ENCODE data around the gene MLEC. TPM values are rescaled to one million over a fixed set of nuclear protein-coding genes. Genes with fewer than 3 reads are reported as not detected.

The MLEC gene
- total and polyA plus RNA-seq, 9 of the 15 experiments (the other 6 are each of a cell fraction or from before 2014, with no cell fraction given), result 18.5 to 108 (median 57.8) TPM

DNA sequence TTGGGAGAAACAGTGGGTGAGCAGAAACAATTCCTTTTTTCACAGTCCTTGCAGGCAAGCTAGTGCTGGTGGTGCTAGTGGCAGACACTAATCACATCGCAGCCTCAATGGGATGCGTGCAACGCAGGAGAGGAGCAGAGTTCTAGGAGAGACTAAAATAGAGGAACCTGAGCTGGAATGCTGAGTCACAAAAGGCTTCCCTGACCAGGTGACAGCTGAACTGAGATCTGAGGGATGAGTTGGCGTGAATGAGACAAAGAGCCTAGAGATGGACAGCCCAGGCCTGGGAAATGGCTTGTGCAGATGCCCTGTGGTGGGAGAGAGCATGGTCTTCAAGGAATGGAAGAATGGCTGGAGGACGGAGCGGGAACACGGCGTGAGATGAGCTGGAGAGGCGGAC is 64.4 kb downstream of the MLEC start (continued):
- TF ChIP-seq MIER1 (IDR thresholded peaks at IDR 0.05; ENCODE audit: low read depth) (no peak), E2F3 (CRISPR knock-in tag; IDR thresholded peaks at IDR 0.05) (no peak), PHB (CRISPR knock-in tag; IDR thresholded peaks at IDR 0.05) (no peak), ZNF232 (CRISPR knock-in tag; IDR thresholded peaks at IDR 0.05) (no peak), MAFG (tag; conservative IDR thresholded peaks at IDR 0.05) (peak; percentile 60), HIVEP1 (CRISPR knock-in tag; IDR thresholded peaks at IDR 0.05) (no peak), PTTG1 (tag; IDR thresholded peaks at IDR 0.05; ENCODE audit: low read depth) (no peak), C11orf30 (IDR thresholded peaks at IDR 0.05; ENCODE audit: low read depth) (peak; percentile 82), IFI16 (CRISPR knock-in tag; IDR thresholded peaks at IDR 0.05) (no peak), NCOA1 (IDR thresholded peaks at IDR 0.05; ENCODE audit: low read depth) (no peak), KLF6 (CRISPR knock-in tag; IDR thresholded peaks at IDR 0.05; ENCODE audit: borderline replicate concordance) (no peak), U2AF1 (optimal IDR thresholded peaks at IDR 0.05; ENCODE audit: low read depth, low read length) (no peak), ZNF263 (CRISPR knock-in tag; IDR thresholded peaks at IDR 0.05; ENCODE audit: borderline replicate concordance) (no peak), SMARCE1 (IDR thresholded peaks at IDR 0.05) (0 out of 2 replicates have a peak, but pooled peaks have one; percentile 15), BRCA1 (IDR thresholded peaks at IDR 0.05) (no peak), BRCA1 (CRISPR knock-in tag; IDR thresholded peaks at IDR 0.05) (no peak), GATAD2A (IDR thresholded peaks at IDR 0.05) (no peak), ZNF140 (CRISPR knock-in tag; IDR thresholded peaks at IDR 0.05) (no peak), NCOR1 (IDR thresholded peaks at IDR 0.05) (no peak)
- TF ChIP-seq, protein P1, sequence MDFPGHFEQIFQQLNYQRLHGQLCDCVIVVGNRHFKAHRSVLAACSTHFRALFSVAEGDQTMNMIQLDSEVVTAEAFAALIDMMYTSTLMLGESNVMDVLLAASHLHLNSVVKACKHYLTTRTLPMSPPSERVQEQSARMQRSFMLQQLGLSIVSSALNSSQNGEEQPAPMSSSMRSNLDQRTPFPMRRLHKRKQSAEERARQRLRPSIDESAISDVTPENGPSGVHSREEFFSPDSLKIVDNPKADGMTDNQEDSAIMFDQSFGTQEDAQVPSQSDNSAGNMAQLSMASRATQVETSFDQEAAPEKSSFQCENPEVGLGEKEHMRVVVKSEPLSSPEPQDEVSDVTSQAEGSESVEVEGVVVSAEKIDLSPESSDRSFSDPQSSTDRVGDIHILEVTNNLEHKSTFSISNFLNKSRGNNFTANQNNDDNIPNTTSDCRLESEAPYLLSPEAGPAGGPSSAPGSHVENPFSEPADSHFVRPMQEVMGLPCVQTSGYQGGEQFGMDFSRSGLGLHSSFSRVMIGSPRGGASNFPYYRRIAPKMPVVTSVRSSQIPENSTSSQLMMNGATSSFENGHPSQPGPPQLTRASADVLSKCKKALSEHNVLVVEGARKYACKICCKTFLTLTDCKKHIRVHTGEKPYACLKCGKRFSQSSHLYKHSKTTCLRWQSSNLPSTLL (IDR thresholded peaks at IDR 0.05), result no peak
- TF ChIP-seq, protein P2, sequence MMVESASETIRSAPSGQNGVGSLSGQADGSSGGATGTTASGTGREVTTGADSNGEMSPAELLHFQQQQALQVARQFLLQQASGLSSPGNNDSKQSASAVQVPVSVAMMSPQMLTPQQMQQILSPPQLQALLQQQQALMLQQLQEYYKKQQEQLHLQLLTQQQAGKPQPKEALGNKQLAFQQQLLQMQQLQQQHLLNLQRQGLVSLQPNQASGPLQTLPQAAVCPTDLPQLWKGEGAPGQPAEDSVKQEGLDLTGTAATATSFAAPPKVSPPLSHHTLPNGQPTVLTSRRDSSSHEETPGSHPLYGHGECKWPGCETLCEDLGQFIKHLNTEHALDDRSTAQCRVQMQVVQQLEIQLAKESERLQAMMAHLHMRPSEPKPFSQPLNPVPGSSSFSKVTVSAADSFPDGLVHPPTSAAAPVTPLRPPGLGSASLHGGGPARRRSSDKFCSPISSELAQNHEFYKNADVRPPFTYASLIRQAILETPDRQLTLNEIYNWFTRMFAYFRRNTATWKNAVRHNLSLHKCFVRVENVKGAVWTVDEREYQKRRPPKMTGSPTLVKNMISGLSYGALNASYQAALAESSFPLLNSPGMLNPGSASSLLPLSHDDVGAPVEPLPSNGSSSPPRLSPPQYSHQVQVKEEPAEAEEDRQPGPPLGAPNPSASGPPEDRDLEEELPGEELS (CRISPR knock-in tag; IDR thresholded peaks at IDR 0.05; ENCODE audit: borderline replicate concordance), result no peak
- TF ChIP-seq, protein P3, sequence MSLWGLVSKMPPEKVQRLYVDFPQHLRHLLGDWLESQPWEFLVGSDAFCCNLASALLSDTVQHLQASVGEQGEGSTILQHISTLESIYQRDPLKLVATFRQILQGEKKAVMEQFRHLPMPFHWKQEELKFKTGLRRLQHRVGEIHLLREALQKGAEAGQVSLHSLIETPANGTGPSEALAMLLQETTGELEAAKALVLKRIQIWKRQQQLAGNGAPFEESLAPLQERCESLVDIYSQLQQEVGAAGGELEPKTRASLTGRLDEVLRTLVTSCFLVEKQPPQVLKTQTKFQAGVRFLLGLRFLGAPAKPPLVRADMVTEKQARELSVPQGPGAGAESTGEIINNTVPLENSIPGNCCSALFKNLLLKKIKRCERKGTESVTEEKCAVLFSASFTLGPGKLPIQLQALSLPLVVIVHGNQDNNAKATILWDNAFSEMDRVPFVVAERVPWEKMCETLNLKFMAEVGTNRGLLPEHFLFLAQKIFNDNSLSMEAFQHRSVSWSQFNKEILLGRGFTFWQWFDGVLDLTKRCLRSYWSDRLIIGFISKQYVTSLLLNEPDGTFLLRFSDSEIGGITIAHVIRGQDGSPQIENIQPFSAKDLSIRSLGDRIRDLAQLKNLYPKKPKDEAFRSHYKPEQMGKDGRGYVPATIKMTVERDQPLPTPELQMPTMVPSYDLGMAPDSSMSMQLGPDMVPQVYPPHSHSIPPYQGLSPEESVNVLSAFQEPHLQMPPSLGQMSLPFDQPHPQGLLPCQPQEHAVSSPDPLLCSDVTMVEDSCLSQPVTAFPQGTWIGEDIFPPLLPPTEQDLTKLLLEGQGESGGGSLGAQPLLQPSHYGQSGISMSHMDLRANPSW (CRISPR knock-in tag; IDR thresholded peaks at IDR 0.05), result no peak
- TF ChIP-seq, protein P4, sequence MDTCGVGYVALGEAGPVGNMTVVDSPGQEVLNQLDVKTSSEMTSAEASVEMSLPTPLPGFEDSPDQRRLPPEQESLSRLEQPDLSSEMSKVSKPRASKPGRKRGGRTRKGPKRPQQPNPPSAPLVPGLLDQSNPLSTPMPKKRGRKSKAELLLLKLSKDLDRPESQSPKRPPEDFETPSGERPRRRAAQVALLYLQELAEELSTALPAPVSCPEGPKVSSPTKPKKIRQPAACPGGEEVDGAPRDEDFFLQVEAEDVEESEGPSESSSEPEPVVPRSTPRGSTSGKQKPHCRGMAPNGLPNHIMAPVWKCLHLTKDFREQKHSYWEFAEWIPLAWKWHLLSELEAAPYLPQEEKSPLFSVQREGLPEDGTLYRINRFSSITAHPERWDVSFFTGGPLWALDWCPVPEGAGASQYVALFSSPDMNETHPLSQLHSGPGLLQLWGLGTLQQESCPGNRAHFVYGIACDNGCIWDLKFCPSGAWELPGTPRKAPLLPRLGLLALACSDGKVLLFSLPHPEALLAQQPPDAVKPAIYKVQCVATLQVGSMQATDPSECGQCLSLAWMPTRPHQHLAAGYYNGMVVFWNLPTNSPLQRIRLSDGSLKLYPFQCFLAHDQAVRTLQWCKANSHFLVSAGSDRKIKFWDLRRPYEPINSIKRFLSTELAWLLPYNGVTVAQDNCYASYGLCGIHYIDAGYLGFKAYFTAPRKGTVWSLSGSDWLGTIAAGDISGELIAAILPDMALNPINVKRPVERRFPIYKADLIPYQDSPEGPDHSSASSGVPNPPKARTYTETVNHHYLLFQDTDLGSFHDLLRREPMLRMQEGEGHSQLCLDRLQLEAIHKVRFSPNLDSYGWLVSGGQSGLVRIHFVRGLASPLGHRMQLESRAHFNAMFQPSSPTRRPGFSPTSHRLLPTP (IDR thresholded peaks at IDR 0.05; ENCODE audit: borderline replicate concordance, extremely low read depth, insufficient read length), result no peak
